Measurements from ENCODE around the gene KIRREL1.

KIRREL1 gene

GRCh38 chr1:157993147-157993917 lies at the start of gene KIRREL1:
TSS of gene KIRREL1 (plus strand) at chr1:157993645. CDS start at chr1:157993677, 32 bp downstream.
- intact Hi-C loops (cut with DNase I), result no loop called here
- DNase-seq, result peak in 12 of 42 donors; percentile 10 to 48 (median 26)

GRCh38 chr1:157944663-157945280 lies 48.7 kb upstream of the KIRREL1 start:
- intact Hi-C loops (cut with DNase I), result no loop called here
- peak in 1 of 42 donors; percentile 17 for DNase-seq

DNA sequence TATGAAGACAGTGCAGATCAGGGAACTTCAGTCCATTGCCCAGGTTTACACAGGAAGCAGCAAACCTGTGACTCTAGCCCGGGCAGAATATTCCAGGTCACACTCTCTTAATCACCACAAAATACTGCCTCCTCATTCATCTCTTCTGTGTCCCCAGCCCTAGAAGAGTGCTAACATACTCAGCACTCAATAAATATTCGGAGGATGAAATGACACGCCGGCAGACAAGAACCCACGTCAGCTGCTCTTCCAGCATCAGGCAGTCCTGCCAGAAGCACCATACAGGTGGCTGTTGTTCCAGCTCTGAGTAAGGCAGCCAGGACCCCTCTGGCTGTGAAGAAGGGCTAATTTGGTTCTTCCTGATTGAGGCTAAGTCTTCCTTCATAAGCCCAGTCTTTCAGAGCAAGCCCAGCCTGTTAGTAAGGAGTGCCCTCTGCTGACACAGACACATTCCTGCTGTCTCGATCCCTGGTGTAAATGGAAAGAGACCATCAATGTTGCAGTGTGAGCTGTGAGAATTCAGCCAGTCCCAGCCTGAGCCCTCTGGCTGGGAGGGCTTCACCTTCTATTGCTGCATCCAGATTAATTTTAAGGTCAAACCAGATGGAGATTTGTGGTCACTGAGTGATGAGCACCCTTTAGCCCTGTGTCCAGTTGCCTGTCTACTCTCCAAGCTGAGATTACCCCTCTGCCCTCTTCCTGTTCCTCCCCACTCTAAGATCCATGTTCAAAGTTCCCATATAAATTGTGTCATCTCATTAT lies 45.0 kb upstream of the KIRREL1 start:
- intact Hi-C loops (cut with DNase I), result no loop called here
- peak in 31 of 42 donors; percentile 9 to 67 (median 38) for DNase-seq

DNA sequence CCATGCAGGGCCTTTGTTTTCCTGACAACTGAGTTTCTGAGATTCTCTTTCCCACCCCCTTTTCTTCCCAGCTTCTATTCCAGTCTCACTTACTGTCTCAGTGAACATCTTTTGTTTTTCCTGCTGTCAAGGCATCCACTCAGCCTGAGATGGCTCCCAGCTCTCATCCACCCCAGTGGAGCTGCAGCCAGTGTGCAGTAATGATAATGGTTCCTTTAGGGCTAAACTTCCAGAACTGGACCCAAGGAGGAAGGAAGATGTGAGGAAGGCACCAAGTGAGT lies 44.4 kb upstream of the KIRREL1 start:
- intact Hi-C loops (cut with DNase I), result no loop called here
- DNase-seq, result no peak

DNA sequence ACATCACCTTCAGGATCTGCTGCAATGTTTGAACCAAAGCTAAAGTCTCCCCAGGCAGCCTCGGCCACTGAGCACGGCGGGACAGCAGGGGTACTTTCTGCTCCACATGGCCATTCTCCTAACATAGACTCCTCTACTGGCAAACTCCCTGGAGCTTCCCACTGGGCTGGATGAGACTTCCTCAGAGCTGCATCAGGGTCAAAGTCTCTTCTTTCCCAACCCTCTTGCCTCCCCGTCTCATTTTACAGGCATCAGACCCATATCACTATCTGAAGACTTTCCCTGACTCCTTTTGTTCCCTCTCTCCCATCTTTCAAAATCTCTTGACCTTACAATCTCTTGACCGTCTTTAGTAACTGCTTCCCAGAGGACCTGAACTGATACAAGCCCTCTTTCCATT lies 42.2 kb upstream of the KIRREL1 start:
- intact Hi-C loops (cut with DNase I), result no loop called here
- no peak for DNase-seq

DNA sequence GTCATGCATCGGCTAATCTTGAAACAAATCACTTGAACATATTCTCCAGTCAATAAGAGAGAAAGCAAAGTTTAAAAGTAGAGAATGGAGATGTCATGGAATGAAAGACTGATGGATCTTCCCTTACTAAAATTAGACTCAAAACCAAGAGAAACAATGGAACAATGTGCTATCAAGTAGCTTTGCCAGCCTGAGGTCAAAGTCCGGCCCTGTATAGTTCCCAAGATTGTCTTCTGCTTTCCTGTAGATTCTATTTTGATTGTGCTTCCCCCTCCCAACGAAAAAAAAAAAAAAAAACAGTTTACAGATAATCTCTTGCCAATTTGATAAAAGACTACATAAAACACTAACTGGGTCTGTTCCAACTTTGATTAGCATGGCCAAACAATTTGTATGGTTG lies 40.8 kb upstream of the KIRREL1 start:
- intact Hi-C loops (cut with DNase I), result no loop called here
- no peak for DNase-seq

DNA sequence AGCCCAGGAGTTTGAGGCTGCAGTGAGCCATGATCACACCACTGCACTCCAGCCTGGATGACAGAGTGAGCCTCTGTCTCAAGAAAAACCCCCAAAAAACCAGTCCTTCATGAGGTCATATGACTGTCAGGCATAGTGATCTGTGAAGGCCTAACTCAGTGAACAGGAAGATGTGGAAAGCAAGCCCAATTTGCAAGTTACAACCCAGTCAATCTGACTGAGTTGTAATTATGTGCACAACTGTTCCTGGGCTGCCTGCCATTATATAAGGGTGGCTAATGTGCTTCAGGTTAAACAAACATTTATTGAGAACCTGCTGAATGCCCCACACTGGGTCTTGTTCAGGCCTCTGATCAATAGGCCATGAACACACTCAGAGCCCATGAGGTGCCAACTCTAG lies 38.2 kb upstream of the KIRREL1 start:
- intact Hi-C loops (cut with DNase I), result no loop called here
- no peak for DNase-seq

DNA sequence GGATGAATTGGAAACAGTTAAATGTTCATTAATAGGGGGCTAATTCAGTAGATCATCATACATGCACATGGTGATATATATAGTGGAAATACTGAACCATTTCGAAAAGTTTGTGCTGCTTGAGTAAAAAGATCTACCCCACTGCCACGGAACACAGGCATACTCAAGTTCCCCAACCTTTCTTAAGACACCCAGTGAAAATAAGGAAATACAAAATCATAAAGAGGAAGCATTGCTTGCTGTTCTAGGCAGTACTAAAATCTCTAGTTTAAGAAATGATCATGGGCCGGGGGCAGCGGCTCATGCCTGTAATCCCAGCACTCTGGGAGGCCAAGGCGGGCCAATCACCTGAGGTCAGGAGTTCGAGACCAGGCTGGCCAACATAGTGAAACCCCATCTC lies 37.6 kb upstream of the KIRREL1 start:
- intact Hi-C loops (cut with DNase I), result no loop called here

DNA sequence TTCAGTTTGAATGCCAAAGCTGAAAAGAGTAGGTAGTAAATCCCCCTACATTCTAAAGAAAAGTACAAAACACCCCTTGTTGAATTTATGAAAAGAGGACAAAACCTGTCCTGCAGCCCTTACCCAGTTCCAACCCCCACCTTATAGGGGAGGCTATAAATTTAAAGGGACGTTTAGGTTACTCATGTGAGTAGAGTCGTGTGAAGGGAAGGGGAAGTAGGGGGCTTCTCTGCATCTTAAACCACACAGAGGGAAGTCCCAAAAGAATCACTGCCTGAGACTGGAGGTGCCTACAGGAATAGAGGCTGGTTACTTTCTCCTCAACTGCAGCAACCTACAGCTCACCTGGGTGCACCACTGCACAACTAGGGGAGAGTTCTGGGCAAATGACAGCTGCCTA lies 36.7 kb upstream of the KIRREL1 start:
- intact Hi-C loops (cut with DNase I), result no loop called here
- no peak for DNase-seq

More for the DNA sequence above, 37.6 kb upstream of the KIRREL1 start:
- DNase-seq, result no peak

DNA sequence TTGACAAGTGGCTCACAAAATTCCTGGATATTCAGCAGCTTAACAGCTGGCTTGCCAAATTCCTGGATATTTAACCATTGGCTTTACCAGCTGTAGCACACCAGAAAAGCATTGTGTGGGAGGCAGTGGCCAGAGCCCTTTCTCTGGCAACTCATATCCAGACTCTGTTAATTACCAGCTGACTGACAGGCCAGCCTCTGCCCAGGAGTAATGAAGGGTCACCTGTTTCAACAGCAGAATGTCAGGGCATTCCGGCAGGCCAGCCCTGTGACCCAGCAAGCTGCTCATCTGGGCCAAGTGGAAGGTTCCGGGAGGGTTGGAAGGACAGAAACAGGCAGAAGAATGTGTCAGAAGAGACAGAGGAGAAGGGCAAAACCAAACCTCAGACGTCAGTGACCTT lies 35.2 kb upstream of the KIRREL1 start:
- intact Hi-C loops (cut with DNase I), result no loop called here

GRCh38 chr1:157959750-157960149 lies 33.7 kb upstream of the KIRREL1 start:
- DNase-seq, result no peak
- intact Hi-C loops (cut with DNase I), result no loop called here

More for the DNA sequence above, 35.2 kb upstream of the KIRREL1 start:
- DNase-seq, result no peak

GRCh38 chr1:157960773-157961172 lies 32.7 kb upstream of the KIRREL1 start:
- intact Hi-C loops (cut with DNase I), result no loop called here
- no peak for DNase-seq

- intact Hi-C loops (cut with DNase I), result no loop called here
- no peak for DNase-seq
These were observed 31.4 kb upstream of the KIRREL1 start for GRCh38 chr1:157961805-157962762.

- intact Hi-C loops (cut with DNase I), result no loop called here
- DNase-seq, result peak; percentile 38 to 89 (median 79)
These were observed 29.7 kb upstream of the KIRREL1 start for GRCh38 chr1:157963713-157964112.

- no peak for DNase-seq
- intact Hi-C loops (cut with DNase I), result loop anchor here (5.0 kb wide), 1 partner anchor 157 kb away; no protein-coding TSS in a partner anchor
These were observed 27.9 kb upstream of the KIRREL1 start for GRCh38 chr1:157965584-157965983.

DNA sequence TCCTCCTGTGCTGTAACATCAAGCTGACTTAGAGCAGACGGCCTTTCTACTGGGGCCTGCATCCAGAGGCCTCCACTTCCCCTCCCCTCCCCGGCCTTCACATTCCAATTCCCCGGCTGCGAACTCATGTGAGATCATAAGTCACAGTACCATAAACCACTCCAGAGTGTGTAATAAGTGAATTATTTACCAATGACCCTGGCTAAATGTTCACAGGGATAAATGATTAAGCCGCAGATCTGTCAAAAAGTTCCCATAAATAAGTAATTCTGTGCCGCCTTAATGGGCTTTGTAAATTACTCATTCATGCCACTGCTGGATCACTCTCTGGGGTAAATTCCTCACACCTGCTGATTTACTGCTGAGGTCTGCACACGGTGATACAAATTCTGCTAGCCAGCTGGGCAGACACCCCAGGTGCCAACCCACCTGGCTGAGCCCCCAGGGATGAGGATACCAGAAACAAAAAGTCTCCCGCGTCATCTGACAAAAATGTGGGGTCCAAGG lies 27.4 kb upstream of the KIRREL1 start:
- DNase-seq, result no peak
- intact Hi-C loops (cut with DNase I), result loop anchor here (5.0 kb wide), 1 partner anchor 156 kb away; no protein-coding TSS in a partner anchor

DNA sequence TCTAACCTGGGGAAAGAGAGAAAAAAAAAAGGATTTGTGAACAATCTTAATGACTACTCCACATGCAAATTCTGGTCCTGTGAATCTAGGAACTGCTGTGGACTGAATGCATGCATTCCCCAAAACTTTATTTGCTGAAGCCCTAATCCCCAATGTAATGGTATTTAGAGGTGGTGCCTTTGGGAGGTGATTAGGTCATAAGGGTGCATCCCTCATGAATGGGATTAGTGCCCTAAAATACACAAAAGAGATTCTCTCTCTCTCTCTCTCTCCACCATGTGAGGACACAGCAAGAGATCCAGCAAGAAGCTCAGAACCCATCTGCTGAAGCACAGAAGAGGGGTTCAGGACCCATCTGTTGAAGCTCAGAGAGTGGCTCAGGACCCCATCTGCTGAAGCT lies 26.2 kb upstream of the KIRREL1 start:
- DNase-seq, result no peak
- intact Hi-C loops (cut with DNase I), result loop anchor here (5.0 kb wide), 1 partner anchor 155 kb away; no protein-coding TSS in a partner anchor

DNA sequence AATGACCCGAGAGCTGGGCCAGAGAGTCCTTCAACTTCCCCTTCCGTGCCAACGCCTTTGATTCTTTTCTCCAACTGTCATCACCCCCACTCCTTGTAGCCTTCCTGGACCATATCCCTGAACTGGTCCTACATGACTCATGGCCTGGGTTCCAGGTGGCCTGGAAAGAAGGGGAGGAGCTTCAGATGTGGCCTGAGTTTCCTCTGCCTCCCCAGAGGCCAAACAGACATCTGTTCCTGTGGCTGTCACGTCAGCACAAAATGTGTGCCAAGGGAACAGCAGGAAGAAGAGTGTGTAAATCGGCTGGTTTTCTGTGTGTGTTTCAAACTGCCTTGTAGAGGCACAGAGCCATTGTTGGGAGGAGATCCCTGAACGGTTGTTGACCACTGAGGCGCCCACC lies 24.9 kb upstream of the KIRREL1 start:
- no peak for DNase-seq
- intact Hi-C loops (cut with DNase I), result loop anchor here (5.0 kb wide), 1 partner anchor 154 kb away; no protein-coding TSS in a partner anchor

GRCh38 chr1:157968946-157969345 lies 24.5 kb upstream of the KIRREL1 start:
- DNase-seq, result no peak
- intact Hi-C loops (cut with DNase I), result loop anchor here (5.0 kb wide), 1 partner anchor 153 kb away; no protein-coding TSS in a partner anchor
